ENCODE results near the gene LYRM7. TPM values are rescaled to one million over a fixed set of nuclear protein-coding genes. Genes with fewer than 3 reads are reported as not detected.

The LYRM7 gene
- total and polyA plus RNA-seq, 5 donors from 2014 or later: 4.3 to 6.5 (median 5.1) TPM

GRCh38 chr5:131221008-131221703, 50.4 kb downstream of the LYRM7 start:
- no peak for ATAC-seq (ENCODE audit: low read depth in 2 of 2)
- H3K27ac Mint-ChIP-seq: peak overlapping the region in 2 of 3 donors; percentile 32

GRCh38 chr5:131221888-131222287, 51.1 kb downstream of the LYRM7 start:
- Histone ChIP-seq H3K4me1 (ENCODE audit: control insufficient read depth, insufficient read depth, low read length, poor library complexity, severe bottlenecking) (peaks cover 14% of the 10 kb centered on the region), H3K4me3 (ENCODE audit: low read depth, low read length) (no peak overlapping the region), H3K27me3 (ENCODE audit: control insufficient read depth, insufficient read depth, low read length) (no peaks in the 10 kb centered on the region), H3K36me3 (ENCODE audit: control insufficient read depth, insufficient read depth, low read length) (no peaks in the 10 kb centered on the region), H3K27ac (ENCODE audit: insufficient read depth, low read length, poor library complexity, severe bottlenecking) (no peak overlapping the region), H3K9me3 (ENCODE audit: control insufficient read depth in 2 of 2, low read length in 2 of 2) (no peaks in the 10 kb centered on the region)
- Mint-ChIP-seq H3K4me3 (no peak overlapping the region), H3K27ac (peak overlapping the region in 1 of 3 donors; percentile 32), H3K4me1 (peaks cover 5 to 24% (median 10%) of the 10 kb centered on the region in 4 donors), H3K9me3 (no peaks in the 10 kb centered on the region), H3K36me3 (no peaks in the 10 kb centered on the region), H3K27me3 (no peaks in the 10 kb centered on the region)
- ATAC-seq (ENCODE audit: low read depth in 2 of 2): no peak
- no peak for DNase-seq

More at GRCh38 chr5:131221008-131221703, 50.4 kb downstream of the LYRM7 start:
- no peak for DNase-seq
- H3K4me3 ChIP-seq (ENCODE audit: low read depth, low read length): no peak overlapping the region
- no peak overlapping the region for H3K4me3 Mint-ChIP-seq
- H3K27me3 Mint-ChIP-seq: no peaks in the 10 kb centered on the region
- H3K9me3 Mint-ChIP-seq: no peaks in the 10 kb centered on the region
- no peak overlapping the region for H3K27ac ChIP-seq (ENCODE audit: insufficient read depth, low read length, poor library complexity, severe bottlenecking)
- no peaks in the 10 kb centered on the region for H3K9me3 ChIP-seq (ENCODE audit: control insufficient read depth in 2 of 2, low read length in 2 of 2)
- H3K36me3 ChIP-seq (ENCODE audit: control insufficient read depth, insufficient read depth, low read length): no peaks in the 10 kb centered on the region
- H3K4me1 Mint-ChIP-seq: peaks cover 5 to 24% (median 10%) of the 10 kb centered on the region in 4 donors
- no peaks in the 10 kb centered on the region for H3K27me3 ChIP-seq (ENCODE audit: control insufficient read depth, insufficient read depth, low read length)
- H3K4me1 ChIP-seq (ENCODE audit: control insufficient read depth, insufficient read depth, low read length, poor library complexity, severe bottlenecking): peaks cover 14% of the 10 kb centered on the region
- H3K36me3 Mint-ChIP-seq: no peaks in the 10 kb centered on the region

- peaks cover 5 to 24% (median 10%) of the 10 kb centered on the region in 4 donors for H3K4me1 Mint-ChIP-seq
- no peaks in the 10 kb centered on the region for H3K9me3 Mint-ChIP-seq
- peak overlapping the region in 1 of 3 donors; percentile 29 for H3K27ac Mint-ChIP-seq
- no peaks in the 10 kb centered on the region for H3K27me3 Mint-ChIP-seq
- no peaks in the 10 kb centered on the region for H3K36me3 Mint-ChIP-seq
- Histone ChIP-seq H3K4me3 (ENCODE audit: low read depth, low read length) (no peak overlapping the region), H3K9me3 (ENCODE audit: control insufficient read depth in 2 of 2, low read length in 2 of 2) (no peaks in the 10 kb centered on the region), H3K4me1 (ENCODE audit: control insufficient read depth, insufficient read depth, low read length, poor library complexity, severe bottlenecking) (peaks cover 14% of the 10 kb centered on the region), H3K27me3 (ENCODE audit: control insufficient read depth, insufficient read depth, low read length) (no peaks in the 10 kb centered on the region), H3K36me3 (ENCODE audit: control insufficient read depth, insufficient read depth, low read length) (no peaks in the 10 kb centered on the region), H3K27ac (ENCODE audit: insufficient read depth, low read length, poor library complexity, severe bottlenecking) (no peak overlapping the region)
- ATAC-seq (ENCODE audit: low read depth in 2 of 2) (no peak), DNase-seq (no peak)
- no peak overlapping the region for H3K4me3 Mint-ChIP-seq
These were observed 52.0 kb downstream of the LYRM7 start for GRCh38 chr5:131222731-131223130.

GRCh38 chr5:131223751-131224386, 53.1 kb downstream of the LYRM7 start:
- Histone ChIP-seq H3K27ac (ENCODE audit: insufficient read depth, low read length, poor library complexity, severe bottlenecking) (no peak overlapping the region), H3K4me3 (ENCODE audit: low read depth, low read length) (no peak overlapping the region), H3K27me3 (ENCODE audit: control insufficient read depth, insufficient read depth, low read length) (no peaks in the 10 kb centered on the region), H3K9me3 (ENCODE audit: control insufficient read depth in 2 of 2, low read length in 2 of 2) (no peaks in the 10 kb centered on the region), H3K4me1 (ENCODE audit: control insufficient read depth, insufficient read depth, low read length, poor library complexity, severe bottlenecking) (peaks cover 14% of the 10 kb centered on the region), H3K36me3 (ENCODE audit: control insufficient read depth, insufficient read depth, low read length) (no peaks in the 10 kb centered on the region)
- DNase-seq (no peak), ATAC-seq (ENCODE audit: low read depth in 2 of 2) (no peak)
- Mint-ChIP-seq H3K36me3 (no peaks in the 10 kb centered on the region), H3K27me3 (no peaks in the 10 kb centered on the region), H3K27ac (no peak overlapping the region), H3K4me3 (no peak overlapping the region), H3K4me1 (peaks cover 5 to 17% (median 8%) of the 10 kb centered on the region in 4 donors), H3K9me3 (no peaks in the 10 kb centered on the region)

GRCh38 chr5:131224387-131225201, 53.9 kb downstream of the LYRM7 start:
- Histone ChIP-seq H3K4me3 (ENCODE audit: low read depth, low read length) (no peak overlapping the region), H3K27ac (ENCODE audit: insufficient read depth, low read length, poor library complexity, severe bottlenecking) (no peak overlapping the region)
- DNase-seq: peak in 1 of 3 donors; percentile 58

GRCh38 chr5:131225282-131225974, 54.7 kb downstream of the LYRM7 start:
- Mint-ChIP-seq H3K4me3 (no peak overlapping the region), H3K4me1 (peaks cover 0 to 23% (median 9%) of the 10 kb centered on the region in 4 donors), H3K9me3 (no peaks in the 10 kb centered on the region), H3K27ac (no peak overlapping the region), H3K36me3 (no peaks in the 10 kb centered on the region), H3K27me3 (no peaks in the 10 kb centered on the region)
- Histone ChIP-seq H3K27ac (ENCODE audit: insufficient read depth, low read length, poor library complexity, severe bottlenecking) (no peak overlapping the region), H3K27me3 (ENCODE audit: control insufficient read depth, insufficient read depth, low read length) (no peaks in the 10 kb centered on the region), H3K4me3 (ENCODE audit: low read depth, low read length) (no peak overlapping the region), H3K36me3 (ENCODE audit: control insufficient read depth, insufficient read depth, low read length) (no peaks in the 10 kb centered on the region), H3K4me1 (ENCODE audit: control insufficient read depth, insufficient read depth, low read length, poor library complexity, severe bottlenecking) (peaks cover 14% of the 10 kb centered on the region), H3K9me3 (ENCODE audit: control insufficient read depth in 2 of 2, low read length in 2 of 2) (no peaks in the 10 kb centered on the region)
- ATAC-seq (ENCODE audit: low read depth in 2 of 2) (no peak), DNase-seq (no peak)

More at GRCh38 chr5:131224387-131225201, 53.9 kb downstream of the LYRM7 start:
- Histone ChIP-seq H3K27me3 (ENCODE audit: control insufficient read depth, insufficient read depth, low read length) (no peaks in the 10 kb centered on the region), H3K36me3 (ENCODE audit: control insufficient read depth, insufficient read depth, low read length) (no peaks in the 10 kb centered on the region), H3K4me1 (ENCODE audit: control insufficient read depth, insufficient read depth, low read length, poor library complexity, severe bottlenecking) (peaks cover 14% of the 10 kb centered on the region), H3K9me3 (ENCODE audit: control insufficient read depth in 2 of 2, low read length in 2 of 2) (no peaks in the 10 kb centered on the region)
- Mint-ChIP-seq H3K4me1 (peaks cover 1 to 17% (median 7%) of the 10 kb centered on the region in 4 donors), H3K36me3 (no peaks in the 10 kb centered on the region), H3K27ac (no peak overlapping the region), H3K9me3 (no peaks in the 10 kb centered on the region), H3K27me3 (no peaks in the 10 kb centered on the region), H3K4me3 (no peak overlapping the region)
- ATAC-seq (ENCODE audit: low read depth in 2 of 2): peak; percentile 33 to 53

- no peak overlapping the region for H3K4me3 Mint-ChIP-seq
- no peaks in the 10 kb centered on the region for H3K36me3 Mint-ChIP-seq
- H3K27me3 Mint-ChIP-seq: no peaks in the 10 kb centered on the region
- Histone ChIP-seq H3K27me3 (ENCODE audit: control insufficient read depth, insufficient read depth, low read length) (no peaks in the 10 kb centered on the region), H3K4me1 (ENCODE audit: control insufficient read depth, insufficient read depth, low read length, poor library complexity, severe bottlenecking) (peaks cover 14% of the 10 kb centered on the region), H3K27ac (ENCODE audit: insufficient read depth, low read length, poor library complexity, severe bottlenecking) (no peak overlapping the region), H3K36me3 (ENCODE audit: control insufficient read depth, insufficient read depth, low read length) (no peaks in the 10 kb centered on the region), H3K4me3 (ENCODE audit: low read depth, low read length) (no peak overlapping the region), H3K9me3 (ENCODE audit: control insufficient read depth in 2 of 2, low read length in 2 of 2) (no peaks in the 10 kb centered on the region)
- peaks cover 0 to 17% (median 9%) of the 10 kb centered on the region in 4 donors for H3K4me1 Mint-ChIP-seq
- no peak for ATAC-seq (ENCODE audit: low read depth in 2 of 2)
- H3K9me3 Mint-ChIP-seq: no peaks in the 10 kb centered on the region
- DNase-seq: no peak
- no peak overlapping the region for H3K27ac Mint-ChIP-seq
These were observed 56.2 kb downstream of the LYRM7 start for GRCh38 chr5:131226899-131227298.
